ENCODE measurements around the gene LRP5. TPM values are rescaled to one million over a fixed set of nuclear protein-coding genes. Genes with fewer than 3 reads are reported as not detected.
"Not testable (repeated sequence)": the region's sequence is repeated elsewhere in the genome, so short reads cannot be mapped to it uniquely, and the experiment has no call there.

The LRP5 gene
- total RNA-seq, 1 experiment from 2014 or later, result 32.8 TPM

GRCh38 chr11:68396516-68396915 lies 84.1 kb downstream of the LRP5 start:
- no peak for DNase-seq (ENCODE audit: unreplicated experiment)
- no peaks in the 10 kb centered on the region for H3K4me1 Mint-ChIP-seq (ENCODE audit: insufficient read depth, unreplicated experiment)
- H3K27ac Mint-ChIP-seq (ENCODE audit: low read depth, unreplicated experiment), result no peak overlapping the region
- no peak overlapping the region for H3K4me3 Mint-ChIP-seq (ENCODE audit: unreplicated experiment)
- intact Hi-C loops (cut with micrococcal nuclease), result no loop called here
- no peaks in the 10 kb centered on the region for H3K27me3 Mint-ChIP-seq (ENCODE audit: insufficient read depth, unreplicated experiment)
- peaks cover 16% of the 10 kb centered on the region for H3K36me3 Mint-ChIP-seq (ENCODE audit: insufficient read depth, unreplicated experiment)
- ChIA-PET POLR2A (interaction anchor here (0.6 kb wide), 1 partner anchor 93 kb away, joined by 3 read pairs; no protein-coding TSS in a partner anchor), CTCF (interaction anchor here (0.7 to 1.0 kb wide), 4 partner anchors 13 to 98 kb away, joined by 3 to 5 read pairs (median 3); no protein-coding TSS in a partner anchor)
- BruUV-seq (replicated peaks), result no TSS peak
- no peak for TF ChIP-seq CTCF (IDR thresholded peaks at IDR 0.05; ENCODE audit: unreplicated experiment)
- no peaks in the 10 kb centered on the region for H3K9me3 Mint-ChIP-seq (ENCODE audit: unreplicated experiment)

- TF ChIP-seq CTCF (IDR thresholded peaks at IDR 0.05; ENCODE audit: unreplicated experiment), result no peak
- CTCF ChIA-PET, result interaction anchor here (1.0 kb wide), 3 partner anchors 14 to 98 kb away, joined by 3 to 5 read pairs (median 3); no protein-coding TSS in a partner anchor
- no peak for DNase-seq (ENCODE audit: unreplicated experiment)
- Mint-ChIP-seq H3K9me3 (ENCODE audit: unreplicated experiment) (no peaks in the 10 kb centered on the region), H3K27ac (ENCODE audit: low read depth, unreplicated experiment) (no peak overlapping the region), H3K4me1 (ENCODE audit: insufficient read depth, unreplicated experiment) (no peaks in the 10 kb centered on the region), H3K36me3 (ENCODE audit: insufficient read depth, unreplicated experiment) (peaks cover 17% of the 10 kb centered on the region), H3K4me3 (ENCODE audit: unreplicated experiment) (no peak overlapping the region), H3K27me3 (ENCODE audit: insufficient read depth, unreplicated experiment) (no peaks in the 10 kb centered on the region)
- POLR2A ChIA-PET, result no interaction called here
- BruUV-seq (replicated peaks), result no TSS peak
- intact Hi-C loops (cut with micrococcal nuclease), result no loop called here
Observed at GRCh38 chr11:68397256-68397655, 84.9 kb downstream of the LRP5 start.

- TF ChIP-seq CTCF (IDR thresholded peaks at IDR 0.05; ENCODE audit: unreplicated experiment), result no peak
- H3K27me3 Mint-ChIP-seq (ENCODE audit: insufficient read depth, unreplicated experiment), result no peaks in the 10 kb centered on the region
- H3K4me3 Mint-ChIP-seq (ENCODE audit: unreplicated experiment), result no peak overlapping the region
- no peaks in the 10 kb centered on the region for H3K4me1 Mint-ChIP-seq (ENCODE audit: insufficient read depth, unreplicated experiment)
- intact Hi-C loops (cut with micrococcal nuclease), result no loop called here
- H3K27ac Mint-ChIP-seq (ENCODE audit: low read depth, unreplicated experiment), result no peak overlapping the region
- ChIA-PET POLR2A (no interaction called here), CTCF (interaction anchor here (0.6 kb wide), 1 partner anchor 81 kb away, joined by 3 read pairs; no protein-coding TSS in a partner anchor)
- DNase-seq (ENCODE audit: unreplicated experiment), result no peak
- H3K9me3 Mint-ChIP-seq (ENCODE audit: unreplicated experiment), result no peaks in the 10 kb centered on the region
- BruUV-seq (replicated peaks), result no TSS peak
- H3K36me3 Mint-ChIP-seq (ENCODE audit: insufficient read depth, unreplicated experiment), result peaks cover 34% of the 10 kb centered on the region
Observed at GRCh38 chr11:68398995-68399851, 86.8 kb downstream of the LRP5 start.

- Mint-ChIP-seq H3K27ac (ENCODE audit: low read depth, unreplicated experiment) (no peak overlapping the region), H3K27me3 (ENCODE audit: insufficient read depth, unreplicated experiment) (no peaks in the 10 kb centered on the region), H3K36me3 (ENCODE audit: insufficient read depth, unreplicated experiment) (peaks cover 41% of the 10 kb centered on the region), H3K4me1 (ENCODE audit: insufficient read depth, unreplicated experiment) (no peaks in the 10 kb centered on the region), H3K9me3 (ENCODE audit: unreplicated experiment) (no peaks in the 10 kb centered on the region), H3K4me3 (ENCODE audit: unreplicated experiment) (no peak overlapping the region)
- no TSS peak for BruUV-seq (replicated peaks)
- POLR2A ChIA-PET, result no interaction called here
- intact Hi-C loops (cut with micrococcal nuclease), result no loop called here
- no peak for DNase-seq (ENCODE audit: unreplicated experiment)
- TF ChIP-seq CTCF (IDR thresholded peaks at IDR 0.05; ENCODE audit: unreplicated experiment), result no peak
- CTCF ChIA-PET, result no interaction called here
Observed at GRCh38 chr11:68399916-68400315, 87.5 kb downstream of the LRP5 start.

- DNase-seq (ENCODE audit: unreplicated experiment); CTCF ChIA-PET; intact Hi-C loops (cut with micrococcal nuclease); H3K27ac Mint-ChIP-seq (ENCODE audit: low read depth, unreplicated experiment); H3K27me3 Mint-ChIP-seq (ENCODE audit: insufficient read depth, unreplicated experiment); BruUV-seq (replicated peaks); H3K9me3 Mint-ChIP-seq (ENCODE audit: unreplicated experiment); POLR2A ChIA-PET; H3K4me1 Mint-ChIP-seq (ENCODE audit: insufficient read depth, unreplicated experiment); H3K4me3 Mint-ChIP-seq (ENCODE audit: unreplicated experiment): not testable (repeated sequence)
- H3K36me3 Mint-ChIP-seq (ENCODE audit: insufficient read depth, unreplicated experiment), result peaks cover 46% of the 10 kb centered on the region
Observed at GRCh38 chr11:68400584-68400983, 88.2 kb downstream of the LRP5 start.

Measured in MCF 10A (cell line).